ENCODE measurements around the gene SCUBE1. TPM values are rescaled to one million over a fixed set of nuclear protein-coding genes. Genes with fewer than 3 reads are reported as not detected.

Gene SCUBE1
- total and polyA plus RNA-seq, 2 experiments from 2014 or later = 0.81 to 3.2 TPM

GRCh38 chr22:43181321-43182076 lies 161.7 kb downstream of the SCUBE1 start:
- no peak overlapping the region for H3K27ac ChIP-seq (ENCODE audit: low read depth)
- no peaks in the 10 kb centered on the region; the same call in 1 of the 2 replicates for H3K36me3 ChIP-seq (ENCODE audit: insufficient read depth)
- TF ChIP-seq REST (IDR thresholded peaks at IDR 0.05; ENCODE audit: unreplicated experiment) (no peak), NANOG (IDR thresholded peaks at IDR 0.05; ENCODE audit: borderline replicate concordance) (no peak), JUNB (IDR thresholded peaks at IDR 0.05; ENCODE audit: unreplicated experiment) (no peak), ZNF462 (CRISPR knock-in tag; IDR thresholded peaks at IDR 0.05) (no peak), ZNF331 (CRISPR knock-in tag; IDR thresholded peaks at IDR 0.05; ENCODE audit: low read depth) (no peak), EZH2 (IDR thresholded peaks at IDR 0.05; ENCODE audit: low read depth, unreplicated experiment) (no peak), STAT1 (IDR thresholded peaks at IDR 0.05; ENCODE audit: unreplicated experiment) (no peak), EZH2phosphoT487 (IDR thresholded peaks at IDR 0.05; ENCODE audit: unreplicated experiment) (no peak), CREB1 (CRISPR knock-in tag; IDR thresholded peaks at IDR 0.05; ENCODE audit: low read depth) (no peak), POLR2AphosphoS5 (IDR thresholded peaks at IDR 0.05; ENCODE audit: low read depth) (no peak), ZNF114 (CRISPR knock-in tag; IDR thresholded peaks at IDR 0.05) (no peak)
- TF ChIP-seq, protein P1, sequence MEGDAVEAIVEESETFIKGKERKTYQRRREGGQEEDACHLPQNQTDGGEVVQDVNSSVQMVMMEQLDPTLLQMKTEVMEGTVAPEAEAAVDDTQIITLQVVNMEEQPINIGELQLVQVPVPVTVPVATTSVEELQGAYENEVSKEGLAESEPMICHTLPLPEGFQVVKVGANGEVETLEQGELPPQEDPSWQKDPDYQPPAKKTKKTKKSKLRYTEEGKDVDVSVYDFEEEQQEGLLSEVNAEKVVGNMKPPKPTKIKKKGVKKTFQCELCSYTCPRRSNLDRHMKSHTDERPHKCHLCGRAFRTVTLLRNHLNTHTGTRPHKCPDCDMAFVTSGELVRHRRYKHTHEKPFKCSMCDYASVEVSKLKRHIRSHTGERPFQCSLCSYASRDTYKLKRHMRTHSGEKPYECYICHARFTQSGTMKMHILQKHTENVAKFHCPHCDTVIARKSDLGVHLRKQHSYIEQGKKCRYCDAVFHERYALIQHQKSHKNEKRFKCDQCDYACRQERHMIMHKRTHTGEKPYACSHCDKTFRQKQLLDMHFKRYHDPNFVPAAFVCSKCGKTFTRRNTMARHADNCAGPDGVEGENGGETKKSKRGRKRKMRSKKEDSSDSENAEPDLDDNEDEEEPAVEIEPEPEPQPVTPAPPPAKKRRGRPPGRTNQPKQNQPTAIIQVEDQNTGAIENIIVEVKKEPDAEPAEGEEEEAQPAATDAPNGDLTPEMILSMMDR (conservative IDR thresholded peaks at IDR 0.05; ENCODE audit: low read depth in 2 of 2) = no peak
- TF ChIP-seq, protein P2, sequence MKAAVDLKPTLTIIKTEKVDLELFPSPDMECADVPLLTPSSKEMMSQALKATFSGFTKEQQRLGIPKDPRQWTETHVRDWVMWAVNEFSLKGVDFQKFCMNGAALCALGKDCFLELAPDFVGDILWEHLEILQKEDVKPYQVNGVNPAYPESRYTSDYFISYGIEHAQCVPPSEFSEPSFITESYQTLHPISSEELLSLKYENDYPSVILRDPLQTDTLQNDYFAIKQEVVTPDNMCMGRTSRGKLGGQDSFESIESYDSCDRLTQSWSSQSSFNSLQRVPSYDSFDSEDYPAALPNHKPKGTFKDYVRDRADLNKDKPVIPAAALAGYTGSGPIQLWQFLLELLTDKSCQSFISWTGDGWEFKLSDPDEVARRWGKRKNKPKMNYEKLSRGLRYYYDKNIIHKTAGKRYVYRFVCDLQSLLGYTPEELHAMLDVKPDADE (IDR thresholded peaks at IDR 0.05) = no peak

More at GRCh38 chr22:43181321-43182076, 161.7 kb downstream of the SCUBE1 start:
- peaks cover 7% of the 10 kb centered on the region for H3K27me3 Mint-ChIP-seq (ENCODE audit: insufficient read depth, low read depth, poor library complexity)
- peaks cover 33% of the 10 kb centered on the region for H3K79me2 ChIP-seq (replicated peaks; ENCODE audit: insufficient read depth)
- DNase-seq (ENCODE audit: low spot score) (no peak), ATAC-seq (no peak)
- no peaks in the 10 kb centered on the region for H3K9me3 Mint-ChIP-seq
- H3K4me3 Mint-ChIP-seq = no peak overlapping the region
- peaks cover 56% of the 10 kb centered on the region for H3K36me3 Mint-ChIP-seq (ENCODE audit: low read depth)
- peaks cover 4% of the 10 kb centered on the region; the same call in 1 of the 2 replicates for H3K4me1 ChIP-seq (ENCODE audit: insufficient read depth)
- H4K20me1 ChIP-seq (replicated peaks; ENCODE audit: insufficient read depth) = peaks cover 12% of the 10 kb centered on the region
- H3F3A ChIP-seq (replicated peaks; ENCODE audit: low read depth) = no peaks in the 10 kb centered on the region
- H3K4me2 ChIP-seq = no peak overlapping the region
- no peak overlapping the region for H2AFZ ChIP-seq
- peaks cover 17% of the 10 kb centered on the region for H3K4me1 Mint-ChIP-seq
- no peaks in the 10 kb centered on the region for H3K9me2 ChIP-seq (ENCODE audit: insufficient read depth)
- no peaks in the 10 kb centered on the region for H3K27me3 ChIP-seq (ENCODE audit: insufficient read depth)
- 0 out of 2 replicates have a peak overlapping the region, but pooled peaks have one; percentile 45 for H3K27ac Mint-ChIP-seq
- no peak overlapping the region for H3K4me3 ChIP-seq
